Ascending aorta (tissue), 2 donors: ENCODE measurements around the gene MSI2. TPM values are rescaled to one million over a fixed set of nuclear protein-coding genes. Genes with fewer than 3 reads are reported as not detected.

Experiments
- DNase-seq, 2 donors: peaks; one replicate each; pipeline ENCODE4 v3.0.0-alpha.2; 2019; ENCODE audit warnings: low spot score in 2 of 2
- H3K27ac ChIP-seq, 2 donors: fragments of 200-600 bp; sonication (generic); one replicate each; pipeline ENCODE4 v1.5.1; 2016 to 2017; ENCODE audit warnings: mild to moderate bottlenecking in 1 of 2
- H3K27me3 ChIP-seq: fragments of 200-600 bp; sonication (generic); one replicate; pipeline ENCODE4 v1.5.1; 2017
- H3K36me3 ChIP-seq, 2 donors: fragments of 200-600 bp; sonication (generic); one replicate each; pipeline ENCODE4 v1.5.1; 2016
- H3K4me1 ChIP-seq, 2 donors: fragments of 200-600 bp; sonication (generic); one replicate each; pipeline ENCODE4 v1.5.1; 2016 to 2017; ENCODE audit warnings: mild to moderate bottlenecking in 1 of 2
- H3K4me3 ChIP-seq, 2 donors: fragments of 200-600 bp; sonication (generic); one replicate each; pipeline ENCODE4 v1.5.1; 2016 to 2017; ENCODE audit warnings: mild to moderate bottlenecking in 1 of 2
- H3K9me3 ChIP-seq, 2 donors: fragments of 200-600 bp; sonication (generic); one replicate each; pipeline ENCODE4 v1.5.1; 2016
- intact Hi-C: fragments of 100-400 bp; cut with DNase I; formaldehyde crosslinking; loops from one replicate; pipeline ENCODE4 v1.15.1; 2023
- total RNA-seq: library from RNA; depleted of rRNA; stranded (reverse); fragments of >200 nt; gene quantifications from one replicate; pipeline ENCODE4 v1.1.0, GENCODE V29; 2016
- TF ChIP-seq, protein P1 (sequence below), 3 experiments: fragments of 200-600 bp in 2 of 3; fragments of 450-650 bp in 1 of 3; sonication (generic) in 2 of 3; IDR thresholded peaks; one replicate each; pipeline ENCODE4 v1.5.1; 2016 to 2019; ENCODE audit warnings: antibody characterized with exemption in 3 of 3, mild to moderate bottlenecking in 1 of 3, moderate library complexity in 1 of 3

Gene MSI2
- total RNA-seq, 1 donor from 2014 or later: 11.7 TPM

DNA sequence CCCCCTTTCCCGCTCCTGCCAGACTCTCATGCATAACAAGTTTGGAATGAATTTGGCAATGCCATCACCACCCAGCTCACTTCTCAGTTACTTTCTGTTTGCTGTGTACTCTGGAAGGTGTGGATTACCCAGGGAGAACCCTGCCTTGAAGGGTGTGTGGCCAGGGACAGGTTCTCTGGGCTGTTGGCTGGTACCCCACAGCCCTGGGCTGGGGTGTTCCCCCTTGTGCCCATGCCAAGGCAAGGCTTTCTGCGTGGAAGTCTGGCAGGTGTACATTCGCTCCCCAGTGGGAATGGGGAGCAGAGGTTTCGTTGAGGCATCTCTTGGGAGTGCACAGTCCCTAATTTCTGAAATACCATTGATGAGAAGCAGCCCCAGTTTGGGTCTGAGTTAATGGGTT is 301.1 kb downstream of the MSI2 start:
- DNase-seq: no peak
- peak overlapping the region in 1 of 2 donors; percentile 26 for H3K27ac ChIP-seq

DNA sequence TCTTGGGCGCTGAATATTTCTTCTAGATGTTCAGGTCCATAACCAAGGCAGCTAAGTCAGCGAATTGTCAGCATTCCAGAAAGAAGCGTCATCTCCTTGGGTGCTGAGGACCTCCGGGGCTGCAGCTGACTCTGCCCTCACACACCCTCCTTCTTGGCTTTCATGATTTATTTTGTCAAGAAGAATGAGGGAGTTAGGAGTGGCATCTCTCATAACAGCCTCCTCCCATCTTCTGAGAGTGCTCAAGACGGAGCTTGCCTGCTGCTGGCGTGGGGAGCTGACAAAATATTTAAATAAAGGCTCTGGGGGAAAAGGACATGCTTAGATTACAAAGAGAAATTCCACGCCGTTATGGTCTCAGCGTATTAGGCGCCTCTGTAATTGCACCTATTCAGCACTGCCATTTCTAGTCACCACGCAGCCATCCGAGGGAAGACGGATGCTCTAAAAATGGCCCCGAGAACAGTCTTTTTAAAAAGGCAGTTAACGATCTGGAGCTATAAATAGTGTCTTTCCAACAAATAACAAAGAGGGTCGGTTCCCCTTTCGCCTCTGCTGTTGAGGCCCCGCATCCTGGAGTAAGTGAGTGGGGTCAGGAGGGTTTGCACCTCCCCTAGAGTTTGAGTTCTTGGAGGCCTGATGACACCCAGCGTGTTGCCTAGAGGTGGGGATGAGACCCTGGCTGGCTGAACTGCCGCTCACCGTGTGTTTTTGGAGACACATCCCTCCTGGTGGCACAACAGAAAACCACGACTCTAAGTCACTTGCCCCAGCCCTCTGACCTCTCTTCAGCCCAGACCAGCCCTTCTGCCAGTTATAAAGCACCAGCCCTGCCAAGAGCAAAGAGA is 301.7 kb downstream of the MSI2 start:
- intact Hi-C loops: loop anchor here (2.0 to 5.0 kb wide), 2 partner anchors 41 to 104 kb away; no protein-coding TSS in a partner anchor
- peaks cover 0 to 14% of the 10 kb centered on the region in 2 donors for H3K4me1 ChIP-seq
- H3K27ac ChIP-seq: peak overlapping the region in 1 of 2 donors; percentile 26
- H3K27me3 ChIP-seq: no peaks in the 10 kb centered on the region
- peak in 1 of 2 donors; percentile 78 for DNase-seq
- TF ChIP-seq, protein P1, sequence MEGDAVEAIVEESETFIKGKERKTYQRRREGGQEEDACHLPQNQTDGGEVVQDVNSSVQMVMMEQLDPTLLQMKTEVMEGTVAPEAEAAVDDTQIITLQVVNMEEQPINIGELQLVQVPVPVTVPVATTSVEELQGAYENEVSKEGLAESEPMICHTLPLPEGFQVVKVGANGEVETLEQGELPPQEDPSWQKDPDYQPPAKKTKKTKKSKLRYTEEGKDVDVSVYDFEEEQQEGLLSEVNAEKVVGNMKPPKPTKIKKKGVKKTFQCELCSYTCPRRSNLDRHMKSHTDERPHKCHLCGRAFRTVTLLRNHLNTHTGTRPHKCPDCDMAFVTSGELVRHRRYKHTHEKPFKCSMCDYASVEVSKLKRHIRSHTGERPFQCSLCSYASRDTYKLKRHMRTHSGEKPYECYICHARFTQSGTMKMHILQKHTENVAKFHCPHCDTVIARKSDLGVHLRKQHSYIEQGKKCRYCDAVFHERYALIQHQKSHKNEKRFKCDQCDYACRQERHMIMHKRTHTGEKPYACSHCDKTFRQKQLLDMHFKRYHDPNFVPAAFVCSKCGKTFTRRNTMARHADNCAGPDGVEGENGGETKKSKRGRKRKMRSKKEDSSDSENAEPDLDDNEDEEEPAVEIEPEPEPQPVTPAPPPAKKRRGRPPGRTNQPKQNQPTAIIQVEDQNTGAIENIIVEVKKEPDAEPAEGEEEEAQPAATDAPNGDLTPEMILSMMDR (IDR thresholded peaks at IDR 0.05): no peak
- H3K9me3 ChIP-seq: no peaks in the 10 kb centered on the region
- no peaks in the 10 kb centered on the region for H3K36me3 ChIP-seq
- peak overlapping the region in 1 of 2 donors; percentile 30 for H3K4me3 ChIP-seq

More for the DNA sequence above, 301.1 kb downstream of the MSI2 start:
- H3K36me3 ChIP-seq: no peaks in the 10 kb centered on the region
- TF ChIP-seq, protein P1 (IDR thresholded peaks at IDR 0.05): no peak
- peak overlapping the region in 1 of 2 donors; percentile 30 for H3K4me3 ChIP-seq
- intact Hi-C loops: loop anchor here (2.0 to 5.0 kb wide), 2 partner anchors 41 to 105 kb away; no protein-coding TSS in a partner anchor
- H3K27me3 ChIP-seq: no peaks in the 10 kb centered on the region
- peaks cover 0 to 20% of the 10 kb centered on the region in 2 donors for H3K4me1 ChIP-seq
- H3K9me3 ChIP-seq: no peaks in the 10 kb centered on the region

- Histone ChIP-seq H3K9me3 (no peaks in the 10 kb centered on the region), H3K4me1 (peaks cover 0 to 11% of the 10 kb centered on the region in 2 donors), H3K4me3 (no peak overlapping the region), H3K27me3 (no peaks in the 10 kb centered on the region), H3K36me3 (no peaks in the 10 kb centered on the region), H3K27ac (no peak overlapping the region)
- TF ChIP-seq, protein P1 (IDR thresholded peaks at IDR 0.05): no peak
- intact Hi-C loops: loop anchor here (5.0 kb wide), 1 partner anchor 103 kb away; no protein-coding TSS in a partner anchor
- DNase-seq: no peak
Observed at GRCh38 chr17:57559226-57559625, 302.9 kb downstream of the MSI2 start.

DNA sequence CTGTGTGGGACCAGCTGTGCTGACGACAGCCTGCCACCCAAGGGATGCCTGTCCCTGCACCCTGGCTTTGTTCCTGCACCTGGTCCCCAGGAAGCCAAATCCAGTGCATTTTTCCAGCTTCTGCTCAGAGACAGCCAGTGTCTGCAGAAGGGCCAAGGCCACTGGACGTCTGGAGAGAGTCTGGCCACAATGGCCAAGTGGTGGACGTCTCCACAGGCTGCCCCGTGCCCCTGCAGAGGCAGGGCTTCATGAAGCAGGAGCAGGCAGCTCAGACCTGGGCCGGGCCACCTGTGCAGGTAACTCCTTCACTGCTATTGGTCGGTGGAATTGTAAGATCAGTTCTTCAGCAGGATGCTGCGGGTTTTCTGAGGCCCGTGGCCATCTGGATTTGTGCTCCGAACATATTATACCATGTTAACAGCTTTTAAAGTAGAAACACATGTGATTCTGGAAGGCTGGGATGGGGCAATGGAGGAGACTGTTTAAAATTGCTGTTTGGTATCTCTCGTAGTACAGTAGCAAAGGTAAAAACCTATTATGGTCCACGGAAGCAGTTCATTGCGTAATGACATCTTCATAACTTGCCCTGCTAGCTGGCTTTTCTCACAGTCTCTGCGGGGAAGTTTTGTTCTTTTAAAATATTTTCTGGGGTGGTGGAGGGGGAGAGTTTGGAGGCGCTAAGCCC is 303.5 kb downstream of the MSI2 start:
- no peaks in the 10 kb centered on the region for H3K9me3 ChIP-seq
- DNase-seq: no peak
- H3K4me1 ChIP-seq: peaks cover 0 to 10% of the 10 kb centered on the region in 2 donors
- intact Hi-C loops: loop anchor here (5.0 kb wide), 1 partner anchor 103 kb away; no protein-coding TSS in a partner anchor
- H3K27ac ChIP-seq: no peak overlapping the region
- H3K27me3 ChIP-seq: no peaks in the 10 kb centered on the region
- no peaks in the 10 kb centered on the region for H3K36me3 ChIP-seq
- H3K4me3 ChIP-seq: no peak overlapping the region
- TF ChIP-seq, protein P1 (IDR thresholded peaks at IDR 0.05): no peak

GRCh38 chr17:57560319-57560705 is 304.0 kb downstream of the MSI2 start:
- Histone ChIP-seq H3K27me3 (no peaks in the 10 kb centered on the region), H3K36me3 (no peaks in the 10 kb centered on the region), H3K9me3 (no peaks in the 10 kb centered on the region), H3K27ac (no peak overlapping the region), H3K4me3 (no peak overlapping the region), H3K4me1 (peaks cover 0 to 8% of the 10 kb centered on the region in 2 donors)
- DNase-seq: no peak
- intact Hi-C loops: no loop called here
- TF ChIP-seq, protein P1 (IDR thresholded peaks at IDR 0.05): no peak
